Trophoblast cell (in vitro differentiated cells and primary cell): ENCODE data around the gene OR10D3.
A peak's percentile ranks its signal among the peaks of the same experiment; 100 is the strongest.
"Not testable (repeated sequence)": the region's sequence is repeated elsewhere in the genome, so short reads cannot be mapped to it uniquely, and the experiment has no call there.

Source experiments
- DNase-seq, 2 donors: peaks; one replicate each; pipeline ENCODE4 v3.0.0-alpha.2; 2016
- H2AFZ ChIP-seq: 2 replicates; pipeline ENCODE4 v1.6.1; 2013; ENCODE audit warnings: low read length, moderate library complexity, mild to moderate bottlenecking; ENCODE audit not compliant: insufficient read depth, poor library complexity
- H2AK5ac ChIP-seq: 2 replicates; pipeline ENCODE4 v1.6.1; 2013; ENCODE audit warnings: mild to moderate bottlenecking, low read length
- H2BK120ac ChIP-seq: 2 replicates; pipeline ENCODE4 v1.6.1; 2013; ENCODE audit warnings: low read length, mild to moderate bottlenecking, moderate library complexity; ENCODE audit not compliant: insufficient read depth, poor library complexity
- H2BK12ac ChIP-seq: 2 replicates; pipeline ENCODE4 v1.6.1; 2013; ENCODE audit warnings: mild to moderate bottlenecking, low read length, moderate library complexity
- H2BK5ac ChIP-seq: 2 replicates; pipeline ENCODE4 v1.6.1; 2013; ENCODE audit warnings: low read length, low read depth, moderate library complexity, mild to moderate bottlenecking; ENCODE audit not compliant: poor library complexity
- H3K14ac ChIP-seq: 2 replicates; pipeline ENCODE4 v1.6.1; 2013; ENCODE audit warnings: mild to moderate bottlenecking, low read length
- H3K18ac ChIP-seq: 2 replicates; pipeline ENCODE4 v1.6.1; 2013; ENCODE audit warnings: mild to moderate bottlenecking, low read length
- H3K23ac ChIP-seq: 2 replicates; pipeline ENCODE4 v1.6.1; 2013; ENCODE audit warnings: low read length
- H3K27ac ChIP-seq: 2 replicates; pipeline ENCODE4 v1.5.1; 2013; ENCODE audit warnings: low read depth, mild to moderate bottlenecking, inconsistent platforms, low read length, moderate library complexity
- H3K27me3 ChIP-seq: 2 replicates; pipeline ENCODE4 v1.6.1; 2013; ENCODE audit warnings: inconsistent platforms, mild to moderate bottlenecking, low read length, moderate library complexity; ENCODE audit not compliant: insufficient read depth
- H3K36me3 ChIP-seq, 2 experiments: 1 replicate in 1 of 2; 2 replicates in 1 of 2; pipeline ENCODE4 v1.6.1; 2013; ENCODE audit warnings: low read length in 2 of 2, mild to moderate bottlenecking in 2 of 2, moderate library complexity in 1 of 2; ENCODE audit not compliant: insufficient read depth in 2 of 2, control insufficient read depth in 1 of 2
- H3K4ac ChIP-seq: 2 replicates; pipeline ENCODE4 v1.6.1; 2013; ENCODE audit warnings: low read depth, mild to moderate bottlenecking, low read length, moderate library complexity
- H3K4me1 ChIP-seq, 2 experiments: 1 replicate in 1 of 2; 2 replicates in 1 of 2; pipeline ENCODE4 v1.6.1; 2013; ENCODE audit warnings: low read length in 2 of 2, mild to moderate bottlenecking in 2 of 2, moderate library complexity in 1 of 2; ENCODE audit not compliant: insufficient read depth in 2 of 2, control insufficient read depth in 1 of 2
- H3K4me2 ChIP-seq: 2 replicates; pipeline ENCODE4 v1.6.1; 2013; ENCODE audit warnings: inconsistent platforms, mild to moderate bottlenecking, low read length, moderate library complexity
- H3K4me3 ChIP-seq: 2 replicates; pipeline ENCODE4 v1.5.1; 2013; ENCODE audit warnings: mild to moderate bottlenecking, low read depth, low read length, inconsistent platforms
- H3K79me1 ChIP-seq: one replicate; pipeline ENCODE4 v1.6.1; 2013; ENCODE audit warnings: low read length
- H3K79me2 ChIP-seq: 2 replicates; pipeline ENCODE4 v1.6.1; 2013; ENCODE audit warnings: low read length, mild to moderate bottlenecking; ENCODE audit not compliant: control insufficient read depth, insufficient read depth, poor library complexity
- H3K9ac ChIP-seq: 2 replicates; pipeline ENCODE4 v1.6.1; 2013; ENCODE audit warnings: mild to moderate bottlenecking, low read length
- H3K9me3 ChIP-seq: 2 replicates; pipeline ENCODE4 v1.6.1; 2013; ENCODE audit warnings: low read depth, mild to moderate bottlenecking, control low read depth, inconsistent platforms, low read length; ENCODE audit not compliant: insufficient read depth
- H4K12ac ChIP-seq: 2 replicates; pipeline ENCODE4 v1.6.1; 2013; ENCODE audit warnings: low read depth, mild to moderate bottlenecking, low read length, moderate library complexity
- H4K8ac ChIP-seq: 2 replicates; pipeline ENCODE4 v1.6.1; 2013; ENCODE audit warnings: low read depth, mild to moderate bottlenecking, low read length, moderate library complexity
- H4K91ac ChIP-seq: one replicate; pipeline ENCODE4 v1.6.1; 2013; ENCODE audit warnings: low read depth, mild to moderate bottlenecking, low read length, moderate library complexity
- WGBS: extraction: QIAGEN DNeasy Blood & Tissue Kit; methylation state at CpG from one replicate; pipeline ENCODE4 v1.1.7; 2013; ENCODE audit warnings: missing lambda C conversion rate; ENCODE audit not compliant: insufficient read length, insufficient coverage; ENCODE audit errors: extremely low coverage; 5-methylcytosine and 5-hydroxymethylcytosine counted together

The OR10D3 gene

DNA sequence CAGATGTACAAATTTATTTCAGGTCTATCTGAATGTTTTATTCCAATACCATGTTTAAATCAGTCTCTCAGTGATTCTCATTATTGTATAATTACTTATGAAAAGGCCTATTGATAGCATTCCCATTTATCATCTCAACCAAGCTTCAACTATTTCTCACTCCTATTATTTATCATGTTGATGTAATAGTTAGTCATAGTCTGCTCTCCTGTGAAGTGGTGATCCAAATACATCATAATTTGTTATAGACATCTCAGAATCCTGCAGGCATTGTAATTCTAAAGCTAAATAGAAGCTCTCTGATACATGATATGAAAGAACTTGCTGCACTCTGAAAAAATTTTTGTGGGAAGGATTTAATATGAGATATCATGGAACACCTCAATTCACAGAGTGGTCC is 36.0 kb downstream of the OR10D3 start:
- H4K8ac ChIP-seq, result no peak overlapping the region
- no peak for DNase-seq
- H2AK5ac ChIP-seq, result no peak overlapping the region
- no peak overlapping the region for H3K14ac ChIP-seq
- H2BK12ac ChIP-seq, result no peak overlapping the region
- H2BK5ac ChIP-seq, result no peak overlapping the region
- no peaks in the 10 kb centered on the region for H3K27me3 ChIP-seq
- no peak overlapping the region for H3K4me2 ChIP-seq
- no peak overlapping the region for H3K18ac ChIP-seq
- no peak overlapping the region for H2AFZ ChIP-seq
- no peaks in the 10 kb centered on the region for H3K9me3 ChIP-seq
- H3K9ac ChIP-seq, result no peak overlapping the region
- H4K91ac ChIP-seq, result no peak overlapping the region
- H2BK120ac ChIP-seq, result no peak overlapping the region
- H3K4me1 ChIP-seq, result no peaks in the 10 kb centered on the region
- no peak overlapping the region for H3K4ac ChIP-seq
- H4K12ac ChIP-seq, result no peak overlapping the region
- H3K23ac ChIP-seq, result no peak overlapping the region
- H3K27ac ChIP-seq, result no peak overlapping the region
- H3K36me3 ChIP-seq, result no peaks in the 10 kb centered on the region
- H3K79me1 ChIP-seq, result no peaks in the 10 kb centered on the region
- H3K4me3 ChIP-seq, result no peak overlapping the region
- H3K79me2 ChIP-seq, result no peaks in the 10 kb centered on the region

DNA sequence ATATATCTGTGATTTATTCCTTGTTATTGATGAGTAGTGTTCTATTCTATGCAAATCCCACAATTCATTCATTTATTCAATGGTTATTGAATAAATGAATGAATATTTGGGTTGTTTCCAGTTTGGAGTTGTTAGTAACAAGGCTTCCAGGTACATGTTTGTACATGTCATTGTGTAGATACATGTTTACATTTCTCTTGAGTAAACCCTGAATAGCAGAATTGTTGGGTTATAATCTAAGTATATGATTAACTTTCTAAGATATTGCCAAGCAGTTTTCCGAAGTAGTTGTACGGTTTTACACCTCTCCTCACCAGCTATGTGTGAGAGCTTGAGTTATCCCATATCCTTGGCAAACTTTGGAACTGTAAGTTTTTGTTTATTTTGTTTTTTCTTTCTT is 39.3 kb downstream of the OR10D3 start:
- no peaks in the 10 kb centered on the region for H3K79me1 ChIP-seq
- H2AK5ac ChIP-seq, result no peak overlapping the region
- H2BK5ac ChIP-seq, result no peak overlapping the region
- no peaks in the 10 kb centered on the region for H3K36me3 ChIP-seq
- H3K9ac ChIP-seq, result no peak overlapping the region
- no peak overlapping the region for H2BK12ac ChIP-seq
- no peaks in the 10 kb centered on the region for H3K79me2 ChIP-seq
- H4K8ac ChIP-seq, result no peak overlapping the region
- H3K18ac ChIP-seq, result no peak overlapping the region
- no peak overlapping the region for H3K4me3 ChIP-seq
- no CpG with 5 or more reads among the region's 2 CpGs for WGBS
- no peaks in the 10 kb centered on the region for H3K4me1 ChIP-seq
- H2AFZ ChIP-seq, result no peak overlapping the region
- H2BK120ac ChIP-seq, result no peak overlapping the region
- H3K4ac ChIP-seq, result no peak overlapping the region
- no peak overlapping the region for H3K4me2 ChIP-seq
- no peak overlapping the region for H3K27ac ChIP-seq
- DNase-seq, result no peak
- H4K91ac ChIP-seq, result no peak overlapping the region
- H3K27me3 ChIP-seq, result no peaks in the 10 kb centered on the region
- no peak overlapping the region for H4K12ac ChIP-seq
- H3K14ac ChIP-seq, result no peak overlapping the region
- no peaks in the 10 kb centered on the region for H3K9me3 ChIP-seq
- no peak overlapping the region for H3K23ac ChIP-seq

DNA sequence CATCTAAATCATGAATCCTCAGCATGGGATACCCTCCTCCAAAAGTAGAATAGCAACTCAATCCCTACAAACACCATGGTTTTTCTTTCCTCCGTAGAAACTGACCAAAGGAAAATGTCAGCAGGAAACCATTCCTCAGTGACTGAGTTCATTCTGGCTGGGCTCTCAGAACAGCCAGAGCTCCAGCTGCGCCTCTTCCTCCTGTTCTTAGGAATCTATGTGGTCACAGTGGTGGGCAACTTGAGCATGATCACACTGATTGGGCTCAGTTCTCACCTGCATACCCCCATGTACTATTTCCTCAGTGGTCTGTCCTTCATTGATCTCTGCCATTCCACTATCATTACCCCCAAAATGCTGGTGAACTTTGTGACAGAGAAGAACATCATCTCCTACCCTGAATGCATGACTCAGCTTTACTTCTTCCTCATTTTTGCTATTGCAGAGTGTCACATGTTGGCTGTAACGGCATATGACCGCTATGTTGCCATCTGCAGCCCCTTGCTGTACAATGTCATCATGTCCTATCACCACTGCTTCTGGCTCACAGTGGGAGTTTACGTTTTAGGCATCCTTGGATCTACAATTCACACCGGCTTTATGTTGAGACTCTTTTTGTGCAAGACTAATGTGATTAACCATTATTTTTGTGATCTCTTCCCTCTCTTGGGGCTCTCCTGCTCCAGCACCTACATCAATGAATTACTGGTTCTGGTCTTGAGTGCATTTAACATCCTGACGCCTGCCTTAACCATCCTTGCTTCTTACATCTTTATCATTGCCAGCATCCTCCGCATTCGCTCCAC is 41.7 kb downstream of the OR10D3 start:
- H3K9me3 ChIP-seq, H4K91ac ChIP-seq, H2AK5ac ChIP-seq, H3K14ac ChIP-seq, H3K79me1 ChIP-seq, H3K27ac ChIP-seq, H3K4ac ChIP-seq, H3K18ac ChIP-seq, H3K4me3 ChIP-seq, H2AFZ ChIP-seq, H3K23ac ChIP-seq, H4K8ac ChIP-seq, H3K4me2 ChIP-seq, H3K79me2 ChIP-seq, H3K4me1 ChIP-seq, H3K9ac ChIP-seq, H2BK5ac ChIP-seq, H2BK12ac ChIP-seq, H2BK120ac ChIP-seq, H4K12ac ChIP-seq, H3K36me3 ChIP-seq, H3K27me3 ChIP-seq: not testable (repeated sequence)
- peak; percentile 3 to 40 for DNase-seq
- no CpG with 5 or more reads among the region's 9 CpGs for WGBS

DNA sequence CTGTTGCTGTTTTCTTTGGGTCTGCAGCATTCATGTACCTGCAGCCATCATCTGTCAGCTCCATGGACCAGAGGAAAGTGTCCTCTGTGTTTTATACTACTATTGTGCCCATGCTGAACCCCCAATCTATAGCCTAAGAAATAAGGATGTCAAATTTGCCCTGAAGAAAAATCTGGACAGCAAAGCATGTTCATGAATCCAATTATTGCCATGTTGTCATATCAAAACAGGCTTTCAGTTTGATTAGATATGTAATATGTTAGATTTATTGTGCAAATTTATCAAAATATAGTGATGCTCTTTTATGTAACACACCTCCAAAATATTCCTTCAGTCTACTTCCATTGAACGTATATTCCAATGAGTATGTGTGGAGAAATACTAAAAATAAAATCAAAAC is 42.3 kb downstream of the OR10D3 start:
- H3K4me2 ChIP-seq, result no peak overlapping the region
- DNase-seq, result no peak
- no peaks in the 10 kb centered on the region for H3K9me3 ChIP-seq
- H2BK120ac ChIP-seq, result no peak overlapping the region
- no peak overlapping the region for H2BK5ac ChIP-seq
- no peak overlapping the region for H4K8ac ChIP-seq
- WGBS, result no CpG with 5 or more reads among the region's 1 CpG
- H2AK5ac ChIP-seq, result no peak overlapping the region
- H3K79me1 ChIP-seq, result no peaks in the 10 kb centered on the region
- H3K4me3 ChIP-seq, result no peak overlapping the region
- H3K14ac ChIP-seq, result no peak overlapping the region
- no peaks in the 10 kb centered on the region for H3K4me1 ChIP-seq
- H3K27me3 ChIP-seq, result no peaks in the 10 kb centered on the region
- H2BK12ac ChIP-seq, result no peak overlapping the region
- no peak overlapping the region for H2AFZ ChIP-seq
- no peak overlapping the region for H4K91ac ChIP-seq
- no peak overlapping the region for H3K18ac ChIP-seq
- no peaks in the 10 kb centered on the region for H3K36me3 ChIP-seq
- H3K79me2 ChIP-seq, result no peaks in the 10 kb centered on the region
- no peak overlapping the region for H3K9ac ChIP-seq
- H3K4ac ChIP-seq, result no peak overlapping the region
- no peak overlapping the region for H3K27ac ChIP-seq
- no peak overlapping the region for H4K12ac ChIP-seq
- H3K23ac ChIP-seq, result no peak overlapping the region
